Osteoblast (primary cell): ENCODE results near the gene MOB2. TPM values are rescaled to one million over a fixed set of nuclear protein-coding genes. Genes with fewer than 3 reads are reported as not detected.
"Not testable (repeated sequence)": the region's sequence is repeated elsewhere in the genome, so short reads cannot be mapped to it uniquely, and the experiment has no call there.

Experiments
- DNase-seq: peaks from one replicate; pipeline ENCODE4 v3.0.0; 2011; ENCODE audit warnings: low spot score, mixed read lengths; ENCODE audit not compliant: insufficient read length; ENCODE audit errors: missing footprints
- H2AFZ ChIP-seq: 2 replicates; pipeline ENCODE4 v1.6.0; 2011; ENCODE audit warnings: mild to moderate bottlenecking, low read length
- H3K27ac ChIP-seq: 2 replicates; pipeline ENCODE4 v1.5.1; 2011; ENCODE audit warnings: mild to moderate bottlenecking, low read depth, low read length, moderate library complexity
- H3K27me3 ChIP-seq: 2 replicates; pipeline ENCODE4 v1.6.0; 2012; ENCODE audit warnings: mild to moderate bottlenecking, control low read depth, inconsistent platforms, low read length, moderate library complexity; ENCODE audit not compliant: insufficient read depth
- H3K36me3 ChIP-seq: 2 replicates; pipeline ENCODE4 v1.5.1; 2011; ENCODE audit warnings: mild to moderate bottlenecking, low read length, control low read depth, moderate library complexity; ENCODE audit not compliant: insufficient read depth
- H3K4me1 ChIP-seq: 2 replicates; pipeline ENCODE4 v1.5.1; 2011; ENCODE audit warnings: mild to moderate bottlenecking, low read length, control low read depth, moderate library complexity; ENCODE audit not compliant: insufficient read depth
- H3K4me2 ChIP-seq: 2 replicates; pipeline ENCODE4 v1.6.0; 2011; ENCODE audit warnings: mild to moderate bottlenecking, low read length; ENCODE audit not compliant: insufficient read depth
- H3K4me3 ChIP-seq: fragments of 200-600 bp; sonication (generic); 3 replicates; pipeline ENCODE4 v1.5.1; 2012; ENCODE audit warnings: mild to moderate bottlenecking, low read length, inconsistent platforms; ENCODE audit not compliant: insufficient read depth
- H3K79me2 ChIP-seq: 2 replicates; pipeline ENCODE4 v1.6.0; 2012; ENCODE audit warnings: mild to moderate bottlenecking, low read length, control low read depth, inconsistent platforms; ENCODE audit not compliant: insufficient read depth
- H3K9me3 ChIP-seq: 2 replicates; pipeline ENCODE4 v1.5.1; 2011; ENCODE audit warnings: low read depth, low read length, control low read depth
- H4K20me1 ChIP-seq: 2 replicates; pipeline ENCODE4 v1.6.0; 2012; ENCODE audit warnings: mild to moderate bottlenecking, low read length, control low read depth; ENCODE audit not compliant: insufficient read depth
- CTCF ChIP-seq: IDR thresholded peaks from 2 replicates; pipeline ENCODE4 v1.5.1; 2011; ENCODE audit warnings: mild to moderate bottlenecking, low read depth, low read length, moderate library complexity; ENCODE audit errors: extremely low read depth
- total RNA-seq: library from RNA; depleted of rRNA; stranded (reverse); fragments of >200 nt; gene quantifications from 2 replicates; pipeline ENCODE4 v1.2.3, GENCODE V29; 2012

Gene MOB2
- total RNA-seq, 1 donor, result 28.2 TPM

GRCh38 chr11:1433568-1433967 lies 53.0 kb downstream of the MOB2 start:
- H3K36me3 ChIP-seq, result no peaks in the 10 kb centered on the region
- H3K4me3 ChIP-seq, result no peak overlapping the region
- no peak overlapping the region for H3K4me2 ChIP-seq
- H4K20me1 ChIP-seq, result no peaks in the 10 kb centered on the region
- no peak overlapping the region for H3K27ac ChIP-seq
- no peaks in the 10 kb centered on the region for H3K4me1 ChIP-seq
- no peak overlapping the region for H2AFZ ChIP-seq
- no peaks in the 10 kb centered on the region for H3K27me3 ChIP-seq
- TF ChIP-seq CTCF, result no peak
- no peaks in the 10 kb centered on the region for H3K9me3 ChIP-seq
- H3K79me2 ChIP-seq, result no peaks in the 10 kb centered on the region
- peak; percentile 84 for DNase-seq

- no peak for DNase-seq
- Histone ChIP-seq H2AFZ (no peak overlapping the region), H4K20me1 (no peaks in the 10 kb centered on the region), H3K27ac (no peak overlapping the region), H3K4me3 (no peak overlapping the region), H3K4me1 (no peaks in the 10 kb centered on the region), H3K79me2 (no peaks in the 10 kb centered on the region), H3K36me3 (no peaks in the 10 kb centered on the region), H3K9me3 (no peaks in the 10 kb centered on the region), H3K27me3 (no peaks in the 10 kb centered on the region), H3K4me2 (no peak overlapping the region)
- TF ChIP-seq CTCF, result no peak
These were observed 57.7 kb downstream of the MOB2 start for GRCh38 chr11:1428762-1429316.

GRCh38 chr11:1425439-1425838 lies 61.1 kb downstream of the MOB2 start:
- Histone ChIP-seq H3K9me3 (no peaks in the 10 kb centered on the region), H3K79me2 (no peaks in the 10 kb centered on the region), H3K27ac (no peak overlapping the region), H4K20me1 (no peaks in the 10 kb centered on the region), H3K4me3 (no peak overlapping the region), H3K4me1 (no peaks in the 10 kb centered on the region), H3K36me3 (no peaks in the 10 kb centered on the region), H2AFZ (no peak overlapping the region), H3K27me3 (no peaks in the 10 kb centered on the region), H3K4me2 (no peak overlapping the region)
- no peak for DNase-seq
- no peak for TF ChIP-seq CTCF

GRCh38 chr11:1425006-1425405 lies 61.6 kb downstream of the MOB2 start:
- no peak for DNase-seq
- H3K27me3 ChIP-seq, result no peaks in the 10 kb centered on the region
- no peaks in the 10 kb centered on the region for H3K79me2 ChIP-seq
- no peak for TF ChIP-seq CTCF
- H3K4me3 ChIP-seq, result no peak overlapping the region
- H3K4me2 ChIP-seq, result no peak overlapping the region
- no peaks in the 10 kb centered on the region for H3K9me3 ChIP-seq
- H3K36me3 ChIP-seq, result no peaks in the 10 kb centered on the region
- no peak overlapping the region for H3K27ac ChIP-seq
- no peaks in the 10 kb centered on the region for H3K4me1 ChIP-seq
- H2AFZ ChIP-seq, result no peak overlapping the region
- H4K20me1 ChIP-seq, result no peaks in the 10 kb centered on the region

GRCh38 chr11:1423406-1423805 lies 63.2 kb downstream of the MOB2 start:
- H3K4me1 ChIP-seq, H3K9me3 ChIP-seq, H3K27me3 ChIP-seq, H2AFZ ChIP-seq, H3K4me3 ChIP-seq, H3K27ac ChIP-seq, H3K79me2 ChIP-seq, H3K4me2 ChIP-seq, DNase-seq, H3K36me3 ChIP-seq, H4K20me1 ChIP-seq: not testable (repeated sequence)
